ENCODE data around the gene COLEC11. TPM values are rescaled to one million over a fixed set of nuclear protein-coding genes. Genes with fewer than 3 reads are reported as not detected.

COLEC11 gene
- polyA plus RNA-seq, 1 experiment = 0.15 TPM

DNA sequence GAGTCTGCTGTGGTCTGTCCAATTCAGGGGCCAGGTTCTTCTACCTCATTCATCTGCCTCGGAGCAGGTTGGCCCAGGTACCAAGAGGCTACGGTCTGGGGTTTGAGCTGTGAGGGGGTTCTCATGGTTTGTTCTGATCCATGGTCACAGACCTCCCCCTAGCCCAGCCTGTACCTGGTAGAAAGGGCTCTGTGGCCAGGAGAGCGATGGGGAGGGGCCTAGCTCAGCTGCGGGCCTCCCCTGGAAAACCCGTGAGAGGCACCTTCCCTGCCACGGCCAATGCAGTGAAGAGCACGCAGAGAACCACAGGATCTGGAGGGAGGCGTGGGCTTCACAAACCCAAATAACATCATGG is 43.5 kb downstream of the COLEC11 start:
- H3K27me3 ChIP-seq (ENCODE audit: control insufficient read depth, insufficient read depth, low read length) = no peaks in the 10 kb centered on the region; the same call in 1 of the 2 replicates
- TF ChIP-seq, protein P1, sequence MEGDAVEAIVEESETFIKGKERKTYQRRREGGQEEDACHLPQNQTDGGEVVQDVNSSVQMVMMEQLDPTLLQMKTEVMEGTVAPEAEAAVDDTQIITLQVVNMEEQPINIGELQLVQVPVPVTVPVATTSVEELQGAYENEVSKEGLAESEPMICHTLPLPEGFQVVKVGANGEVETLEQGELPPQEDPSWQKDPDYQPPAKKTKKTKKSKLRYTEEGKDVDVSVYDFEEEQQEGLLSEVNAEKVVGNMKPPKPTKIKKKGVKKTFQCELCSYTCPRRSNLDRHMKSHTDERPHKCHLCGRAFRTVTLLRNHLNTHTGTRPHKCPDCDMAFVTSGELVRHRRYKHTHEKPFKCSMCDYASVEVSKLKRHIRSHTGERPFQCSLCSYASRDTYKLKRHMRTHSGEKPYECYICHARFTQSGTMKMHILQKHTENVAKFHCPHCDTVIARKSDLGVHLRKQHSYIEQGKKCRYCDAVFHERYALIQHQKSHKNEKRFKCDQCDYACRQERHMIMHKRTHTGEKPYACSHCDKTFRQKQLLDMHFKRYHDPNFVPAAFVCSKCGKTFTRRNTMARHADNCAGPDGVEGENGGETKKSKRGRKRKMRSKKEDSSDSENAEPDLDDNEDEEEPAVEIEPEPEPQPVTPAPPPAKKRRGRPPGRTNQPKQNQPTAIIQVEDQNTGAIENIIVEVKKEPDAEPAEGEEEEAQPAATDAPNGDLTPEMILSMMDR (IDR thresholded peaks at IDR 0.05; ENCODE audit: insufficient read depth, low read depth, low read length) = no peak
- no peak for DNase-seq (ENCODE audit: low read depth)
- CTCF ChIA-PET = interaction anchor here (1.6 to 3.4 kb wide), 2 partner anchors 10 to 13 kb away, joined by 4 to 15 read pairs; no protein-coding TSS in a partner anchor
- H3K36me3 ChIP-seq (ENCODE audit: control insufficient read depth, insufficient read depth, low read length) = no peaks in the 10 kb centered on the region
- POLR2A ChIA-PET = no interaction called here
- no peak overlapping the region for H3K4me3 ChIP-seq (ENCODE audit: low read depth, low read length)

DNA sequence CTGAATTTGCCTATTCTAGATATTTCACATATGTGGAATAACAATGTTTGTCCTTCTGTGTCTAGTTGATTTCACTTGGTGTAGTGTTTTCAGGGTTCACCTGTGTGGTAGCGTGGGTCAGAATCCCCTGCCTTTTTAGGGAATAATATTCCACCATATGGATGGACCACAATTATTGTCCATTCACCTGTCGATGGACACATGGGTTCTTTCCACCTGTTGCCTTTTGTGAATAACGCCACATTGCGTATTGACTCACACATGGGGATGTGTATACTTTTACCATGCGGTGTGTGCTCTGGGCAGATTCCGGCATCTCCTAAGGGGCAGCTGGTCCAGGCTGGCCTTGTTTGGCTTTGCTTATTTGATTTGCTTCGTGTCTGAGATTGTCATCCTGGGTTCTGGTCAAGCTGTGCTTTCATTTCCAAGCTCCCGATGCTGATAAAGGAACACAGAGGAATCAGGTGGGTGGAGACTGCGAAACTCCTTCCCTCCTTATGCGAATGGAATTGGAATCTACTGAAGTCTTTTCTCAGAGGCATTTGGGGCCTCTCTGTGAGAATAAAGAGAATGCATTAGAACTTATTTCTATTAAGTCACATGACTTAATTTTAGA is 44.2 kb downstream of the COLEC11 start:
- CTCF ChIA-PET = no interaction called here
- TF ChIP-seq, protein P1 (IDR thresholded peaks at IDR 0.05; ENCODE audit: insufficient read depth, low read depth, low read length) = no peak

DNA sequence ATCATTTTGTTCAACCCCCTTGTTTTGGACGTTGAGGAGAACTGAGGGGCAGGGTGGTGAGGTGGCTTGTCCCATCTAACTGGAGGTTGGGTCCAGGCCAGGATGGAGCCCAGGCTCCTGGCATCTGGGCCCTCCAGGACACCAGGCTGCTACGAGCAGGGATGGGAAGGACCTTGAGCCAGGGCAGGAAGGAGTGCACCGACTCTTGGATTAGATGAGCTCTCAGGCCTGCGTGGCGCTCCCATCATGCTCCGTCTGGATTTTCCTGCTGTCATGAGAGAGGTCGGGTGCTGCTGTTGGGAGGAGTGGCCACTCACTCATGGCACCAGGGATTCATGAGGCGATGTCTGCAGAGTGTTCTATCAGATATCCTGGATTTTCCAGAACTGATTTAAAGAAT is 44.7 kb downstream of the COLEC11 start:
- CTCF ChIA-PET = no interaction called here
- DNase-seq (ENCODE audit: low read depth) = no peak
- POLR2A ChIA-PET = no interaction called here
- Histone ChIP-seq H3K27me3 (ENCODE audit: control insufficient read depth, insufficient read depth, low read length) (no peaks in the 10 kb centered on the region; the same call in 1 of the 2 replicates), H3K36me3 (ENCODE audit: control insufficient read depth, insufficient read depth, low read length) (no peaks in the 10 kb centered on the region), H3K4me3 (ENCODE audit: low read depth, low read length) (no peak overlapping the region)
- TF ChIP-seq, protein P1 (IDR thresholded peaks at IDR 0.05; ENCODE audit: insufficient read depth, low read depth, low read length) = no peak

More for the DNA sequence above, 44.2 kb downstream of the COLEC11 start:
- Histone ChIP-seq H3K4me3 (ENCODE audit: low read depth, low read length) (no peak overlapping the region), H3K27me3 (ENCODE audit: control insufficient read depth, insufficient read depth, low read length) (no peaks in the 10 kb centered on the region; the same call in 1 of the 2 replicates), H3K36me3 (ENCODE audit: control insufficient read depth, insufficient read depth, low read length) (no peaks in the 10 kb centered on the region)
- DNase-seq (ENCODE audit: low read depth) = no peak
- POLR2A ChIA-PET = no interaction called here

DNA sequence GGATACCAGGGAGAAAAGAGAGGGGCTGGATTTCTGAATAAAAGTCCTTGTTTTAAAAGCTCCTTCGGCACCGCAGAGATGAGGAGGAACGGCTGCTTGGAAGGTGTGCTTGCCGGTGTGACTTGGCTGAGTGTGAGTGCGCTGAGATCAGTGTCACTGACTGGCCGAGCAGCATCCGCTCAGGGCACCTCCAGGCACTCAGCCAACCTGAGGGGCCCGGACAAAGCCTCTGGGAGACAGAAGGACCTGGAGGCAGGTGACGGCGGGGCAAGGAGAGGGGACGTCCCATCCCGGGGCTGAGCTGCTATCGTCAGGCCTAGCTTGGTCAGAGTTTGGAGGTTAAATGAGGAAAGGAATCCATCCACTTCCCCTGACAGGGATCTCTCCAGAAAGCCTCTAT is 46.3 kb downstream of the COLEC11 start:
- Histone ChIP-seq H3K27me3 (ENCODE audit: control insufficient read depth, insufficient read depth, low read length) (no peaks in the 10 kb centered on the region), H3K36me3 (ENCODE audit: control insufficient read depth, insufficient read depth, low read length) (no peaks in the 10 kb centered on the region), H3K4me3 (ENCODE audit: low read depth, low read length) (no peak overlapping the region)
- CTCF ChIA-PET = no interaction called here
- POLR2A ChIA-PET = no interaction called here
- DNase-seq (ENCODE audit: low read depth) = no peak
- TF ChIP-seq, protein P1 (IDR thresholded peaks at IDR 0.05; ENCODE audit: insufficient read depth, low read depth, low read length) = no peak

DNA sequence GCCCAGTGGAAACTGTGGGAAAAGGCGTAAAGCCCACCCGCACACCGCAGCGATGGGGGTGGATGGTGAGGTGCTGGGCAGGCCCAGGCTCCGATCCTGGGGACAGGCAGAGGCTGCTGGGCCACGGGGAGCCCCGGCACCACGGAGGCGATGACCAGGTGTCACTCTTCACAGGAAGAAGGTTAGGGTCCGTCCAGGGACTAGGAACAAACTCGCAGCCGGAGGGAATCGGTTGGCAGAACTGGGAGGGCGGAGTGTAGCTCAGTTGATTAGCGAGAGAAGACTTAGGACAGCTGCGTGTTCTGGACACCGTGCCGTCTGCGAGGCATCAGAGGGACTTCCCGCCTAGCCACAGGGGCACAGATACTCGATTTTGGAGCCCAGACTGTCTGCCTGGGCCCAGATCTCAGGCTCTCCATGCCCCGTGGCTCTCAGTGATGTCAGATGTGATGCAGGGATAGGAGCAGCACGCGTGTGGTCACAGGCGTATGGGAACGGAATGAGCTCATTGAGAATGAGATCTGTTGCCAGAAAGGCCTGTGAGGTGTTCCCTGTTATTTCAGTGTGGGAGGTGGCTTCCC is 47.0 kb downstream of the COLEC11 start:
- TF ChIP-seq, protein P1 (IDR thresholded peaks at IDR 0.05; ENCODE audit: insufficient read depth, low read depth, low read length) = no peak
- H3K36me3 ChIP-seq (ENCODE audit: control insufficient read depth, insufficient read depth, low read length) = no peaks in the 10 kb centered on the region
- H3K4me3 ChIP-seq (ENCODE audit: low read depth, low read length) = no peak overlapping the region
- no peaks in the 10 kb centered on the region for H3K27me3 ChIP-seq (ENCODE audit: control insufficient read depth, insufficient read depth, low read length)
- no peak for DNase-seq (ENCODE audit: low read depth)
- CTCF ChIA-PET = interaction anchor here (1.1 to 1.9 kb wide), 3 partner anchors 9 to 16 kb away, joined by 3 to 6 read pairs (median 5); no protein-coding TSS in a partner anchor
- POLR2A ChIA-PET = no interaction called here

Measured in BJ (cell line).